Neural cell (in vitro differentiated cells): ENCODE measurements around the gene PER1.

Source experiments
- EP300 ChIP-seq: fragments of 450-650 bp; conservative IDR thresholded peaks from 2 replicates; pipeline ENCODE4 v1.6.1; 2014; ENCODE audit warnings: antibody characterized with exemption, mild to moderate bottlenecking, moderate library complexity; ENCODE audit not compliant: poor library complexity, severe bottlenecking
- POLR2AphosphoS5 ChIP-seq: IDR thresholded peaks from 2 replicates; pipeline ENCODE4 v1.6.1; 2012
- TF ChIP-seq, protein P1 (sequence below): fragments of 450-650 bp; IDR thresholded peaks from 2 replicates; pipeline ENCODE4 v1.5.1; 2014; ENCODE audit warnings: antibody characterized with exemption, mild to moderate bottlenecking, moderate library complexity; ENCODE audit not compliant: poor library complexity, severe bottlenecking

DNA sequence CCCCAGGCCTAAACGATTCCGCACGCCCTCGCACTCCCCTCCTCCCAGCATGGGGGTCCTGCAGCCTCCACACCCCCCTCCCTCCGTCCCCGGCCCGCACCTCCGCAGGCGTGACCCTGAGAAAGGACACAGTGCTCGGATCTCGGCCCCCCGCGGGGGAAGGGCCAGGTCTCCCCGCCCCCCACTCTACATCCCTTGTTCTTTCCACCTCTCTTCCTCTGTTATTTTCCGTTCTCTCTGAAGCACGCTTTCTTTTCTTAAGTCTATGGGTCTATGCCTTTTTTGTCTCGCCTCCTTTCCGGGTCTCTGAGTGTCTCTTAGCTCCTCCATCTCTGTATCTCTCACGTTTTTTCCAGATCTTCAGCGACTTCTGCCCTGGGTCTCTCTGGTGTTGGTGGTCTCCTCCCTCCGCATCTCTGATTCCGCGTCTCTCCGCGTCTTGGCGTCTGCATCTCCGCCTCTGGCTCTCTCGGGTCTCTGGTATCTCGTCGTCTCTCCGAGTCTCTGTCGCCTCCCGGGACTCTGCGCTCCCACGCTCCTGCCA is 26.2 kb downstream of the PER1 start:
- TF ChIP-seq POLR2AphosphoS5 (no peak), EP300 (no peak)
- TF ChIP-seq, protein P1, sequence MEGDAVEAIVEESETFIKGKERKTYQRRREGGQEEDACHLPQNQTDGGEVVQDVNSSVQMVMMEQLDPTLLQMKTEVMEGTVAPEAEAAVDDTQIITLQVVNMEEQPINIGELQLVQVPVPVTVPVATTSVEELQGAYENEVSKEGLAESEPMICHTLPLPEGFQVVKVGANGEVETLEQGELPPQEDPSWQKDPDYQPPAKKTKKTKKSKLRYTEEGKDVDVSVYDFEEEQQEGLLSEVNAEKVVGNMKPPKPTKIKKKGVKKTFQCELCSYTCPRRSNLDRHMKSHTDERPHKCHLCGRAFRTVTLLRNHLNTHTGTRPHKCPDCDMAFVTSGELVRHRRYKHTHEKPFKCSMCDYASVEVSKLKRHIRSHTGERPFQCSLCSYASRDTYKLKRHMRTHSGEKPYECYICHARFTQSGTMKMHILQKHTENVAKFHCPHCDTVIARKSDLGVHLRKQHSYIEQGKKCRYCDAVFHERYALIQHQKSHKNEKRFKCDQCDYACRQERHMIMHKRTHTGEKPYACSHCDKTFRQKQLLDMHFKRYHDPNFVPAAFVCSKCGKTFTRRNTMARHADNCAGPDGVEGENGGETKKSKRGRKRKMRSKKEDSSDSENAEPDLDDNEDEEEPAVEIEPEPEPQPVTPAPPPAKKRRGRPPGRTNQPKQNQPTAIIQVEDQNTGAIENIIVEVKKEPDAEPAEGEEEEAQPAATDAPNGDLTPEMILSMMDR, result no peak
